WI38 (cell line): ENCODE results near the gene CNTF.

Source experiments
- H3K4me3 ChIP-seq: 2 replicates; pipeline ENCODE4 v1.5.1; 2011; ENCODE audit warnings: low read depth, mild to moderate bottlenecking, control low read depth, low read length
- TF ChIP-seq, protein P1 (sequence below): IDR thresholded peaks from 2 replicates; pipeline ENCODE4 v1.5.1; 2012; ENCODE audit warnings: low read depth, mild to moderate bottlenecking, control low read depth, low read length

The CNTF gene

DNA sequence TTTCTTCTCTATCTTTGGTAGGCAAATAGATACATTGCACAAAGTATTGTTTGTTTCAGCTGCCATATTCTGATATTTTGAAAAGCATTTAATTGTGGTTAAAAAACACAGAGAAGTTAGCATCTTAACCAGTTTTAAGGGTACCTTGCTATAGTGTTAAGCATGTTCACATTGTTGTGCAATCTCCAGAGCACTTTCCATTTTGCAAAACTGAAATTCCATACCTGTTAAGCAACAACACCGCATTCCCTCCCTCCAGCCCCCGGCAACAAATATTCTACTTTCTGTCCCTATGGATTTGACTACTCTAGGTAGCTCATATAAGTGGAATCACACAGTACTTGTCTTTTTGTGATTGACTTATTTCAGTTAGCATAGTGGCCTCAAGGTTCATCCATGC lies 33.9 kb downstream of the CNTF start:
- no peak overlapping the region for H3K4me3 ChIP-seq
- TF ChIP-seq, protein P1, sequence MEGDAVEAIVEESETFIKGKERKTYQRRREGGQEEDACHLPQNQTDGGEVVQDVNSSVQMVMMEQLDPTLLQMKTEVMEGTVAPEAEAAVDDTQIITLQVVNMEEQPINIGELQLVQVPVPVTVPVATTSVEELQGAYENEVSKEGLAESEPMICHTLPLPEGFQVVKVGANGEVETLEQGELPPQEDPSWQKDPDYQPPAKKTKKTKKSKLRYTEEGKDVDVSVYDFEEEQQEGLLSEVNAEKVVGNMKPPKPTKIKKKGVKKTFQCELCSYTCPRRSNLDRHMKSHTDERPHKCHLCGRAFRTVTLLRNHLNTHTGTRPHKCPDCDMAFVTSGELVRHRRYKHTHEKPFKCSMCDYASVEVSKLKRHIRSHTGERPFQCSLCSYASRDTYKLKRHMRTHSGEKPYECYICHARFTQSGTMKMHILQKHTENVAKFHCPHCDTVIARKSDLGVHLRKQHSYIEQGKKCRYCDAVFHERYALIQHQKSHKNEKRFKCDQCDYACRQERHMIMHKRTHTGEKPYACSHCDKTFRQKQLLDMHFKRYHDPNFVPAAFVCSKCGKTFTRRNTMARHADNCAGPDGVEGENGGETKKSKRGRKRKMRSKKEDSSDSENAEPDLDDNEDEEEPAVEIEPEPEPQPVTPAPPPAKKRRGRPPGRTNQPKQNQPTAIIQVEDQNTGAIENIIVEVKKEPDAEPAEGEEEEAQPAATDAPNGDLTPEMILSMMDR, result no peak

DNA sequence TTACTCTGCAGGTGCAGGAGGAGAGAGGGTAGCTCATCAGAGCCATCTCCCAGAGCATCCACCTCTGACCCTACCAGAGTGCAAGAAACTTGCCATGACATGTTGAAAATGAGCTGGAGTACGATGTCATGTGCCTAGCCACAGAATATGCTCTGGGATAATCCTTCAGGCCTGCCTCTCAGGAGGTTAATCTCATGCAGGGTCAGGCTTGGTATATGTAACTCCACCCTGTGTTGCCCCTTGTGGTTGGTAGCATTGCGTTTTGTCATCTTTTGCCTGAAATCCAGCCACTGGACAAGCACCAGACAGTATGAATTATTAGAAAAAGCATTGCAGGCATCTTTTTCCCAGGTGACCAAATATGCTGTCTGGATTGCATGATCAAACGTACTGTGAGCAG lies 36.2 kb downstream of the CNTF start:
- TF ChIP-seq, protein P1, result no peak
- no peak overlapping the region for H3K4me3 ChIP-seq

DNA sequence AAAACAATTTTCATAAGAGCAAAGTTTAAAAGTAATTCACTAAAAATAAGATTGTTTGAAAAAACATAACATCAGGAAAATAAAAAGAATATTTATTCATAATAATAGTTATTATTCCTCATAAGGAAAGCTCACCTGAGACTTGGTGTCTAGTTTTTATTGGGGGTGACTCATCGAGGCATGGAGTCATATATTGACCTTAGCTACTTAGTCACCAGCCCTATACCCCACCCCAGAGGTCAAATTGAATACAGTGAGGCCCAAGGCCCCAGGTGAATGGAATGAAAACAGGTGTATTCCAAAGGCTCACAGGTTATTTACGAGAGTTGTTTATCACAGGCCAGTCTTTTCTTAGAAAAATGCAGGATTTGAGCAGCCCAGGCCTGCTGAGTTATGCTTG lies 36.9 kb downstream of the CNTF start:
- TF ChIP-seq, protein P1, result no peak
- H3K4me3 ChIP-seq, result no peak overlapping the region

DNA sequence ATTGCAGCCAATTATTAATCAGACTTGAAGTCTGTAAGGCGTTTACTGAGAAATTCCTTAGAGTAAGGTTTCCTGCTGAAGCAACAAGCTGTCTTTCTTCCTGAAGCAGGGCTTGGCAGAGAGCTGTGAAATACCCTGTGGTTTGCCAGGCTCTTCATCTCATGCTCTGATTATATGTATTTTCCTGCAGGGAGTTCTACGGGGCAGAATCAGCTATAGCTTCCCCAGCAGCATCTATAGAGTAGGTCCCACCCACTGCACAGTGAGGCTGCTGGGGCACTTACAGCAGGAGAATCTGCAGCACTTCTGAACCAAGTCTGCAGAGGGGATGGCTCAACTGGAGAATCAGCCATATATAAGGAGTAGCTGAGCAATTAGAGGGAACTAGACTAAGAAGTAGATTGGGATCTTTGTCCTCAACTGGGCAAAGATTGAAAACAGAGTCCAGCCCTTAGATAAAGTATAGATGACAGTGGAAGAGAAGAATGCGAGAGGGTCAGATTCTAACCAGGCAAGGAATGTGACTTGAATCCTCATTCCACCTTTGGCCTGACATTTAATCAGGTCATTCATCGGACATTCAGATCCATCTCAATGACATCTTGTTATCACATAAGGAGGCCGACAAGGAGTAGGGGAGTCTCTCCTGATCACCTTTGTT lies 37.6 kb downstream of the CNTF start:
- TF ChIP-seq, protein P1, result no peak

DNA sequence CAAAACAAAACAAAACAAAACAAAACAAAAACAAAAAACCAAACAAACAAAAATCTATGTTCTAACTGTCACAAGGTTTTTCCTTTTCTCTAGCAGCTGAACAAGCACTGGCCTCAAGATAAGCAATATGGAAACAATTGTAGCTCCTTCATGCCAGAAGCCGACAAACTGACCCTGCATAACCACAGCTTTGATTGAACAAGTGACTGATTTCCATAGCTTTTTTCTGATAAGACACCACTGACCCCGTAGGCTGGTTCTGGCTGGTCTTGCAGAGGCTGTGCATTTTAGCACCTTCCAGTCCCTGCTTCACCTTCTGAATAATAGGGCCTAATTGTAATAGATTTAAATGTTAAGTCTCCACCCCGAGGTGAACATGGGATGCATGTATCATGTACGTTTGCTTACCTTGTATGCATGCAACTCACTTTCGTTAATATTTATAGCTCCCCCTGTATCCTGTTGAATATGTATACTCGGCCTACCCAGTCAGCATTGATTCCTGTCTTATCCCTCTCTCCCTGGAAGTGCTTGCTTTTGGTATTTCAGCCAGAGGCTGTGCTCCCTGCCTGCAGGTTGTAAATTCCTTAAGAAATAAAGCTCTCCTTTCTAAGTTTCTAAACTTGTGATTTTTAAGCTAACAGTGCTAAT lies 49.6 kb downstream of the CNTF start:
- TF ChIP-seq, protein P1, result no peak
- H3K4me3 ChIP-seq, result no peak overlapping the region

More for the DNA sequence above, 37.6 kb downstream of the CNTF start:
- H3K4me3 ChIP-seq, result no peak overlapping the region

DNA sequence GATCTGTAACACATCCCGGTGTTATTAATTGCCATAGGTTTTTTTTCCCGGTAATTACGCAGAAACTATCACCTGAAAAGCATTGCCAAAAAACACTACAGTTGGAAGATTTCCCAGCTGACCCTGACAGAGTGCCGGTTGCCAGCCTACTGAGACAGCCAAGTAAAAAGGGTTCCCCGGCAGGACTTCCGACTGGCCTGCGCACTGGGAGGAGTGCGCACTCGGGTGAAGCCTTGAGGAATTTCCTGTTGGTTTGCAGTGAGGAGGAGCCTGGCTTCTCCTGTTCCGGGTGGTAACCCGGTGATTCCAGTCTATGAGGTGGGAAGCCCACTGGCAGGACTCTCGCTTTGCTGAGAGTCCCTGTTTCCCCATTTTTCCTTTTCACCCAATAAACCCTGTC lies 52.1 kb downstream of the CNTF start:
- no peak overlapping the region for H3K4me3 ChIP-seq
- TF ChIP-seq, protein P1, result no peak
